NCI-H1930 (cell line): ENCODE measurements around the gene RBAK.
"Not testable (repeated sequence)": the region's sequence is repeated elsewhere in the genome, so short reads cannot be mapped to it uniquely, and the experiment has no call there.

Source experiments
- DNase-seq, 2 experiments: peaks; one replicate each; lab custom pipeline; 2025; lab: John Stamatoyannopoulos, UW

The RBAK gene

DNA sequence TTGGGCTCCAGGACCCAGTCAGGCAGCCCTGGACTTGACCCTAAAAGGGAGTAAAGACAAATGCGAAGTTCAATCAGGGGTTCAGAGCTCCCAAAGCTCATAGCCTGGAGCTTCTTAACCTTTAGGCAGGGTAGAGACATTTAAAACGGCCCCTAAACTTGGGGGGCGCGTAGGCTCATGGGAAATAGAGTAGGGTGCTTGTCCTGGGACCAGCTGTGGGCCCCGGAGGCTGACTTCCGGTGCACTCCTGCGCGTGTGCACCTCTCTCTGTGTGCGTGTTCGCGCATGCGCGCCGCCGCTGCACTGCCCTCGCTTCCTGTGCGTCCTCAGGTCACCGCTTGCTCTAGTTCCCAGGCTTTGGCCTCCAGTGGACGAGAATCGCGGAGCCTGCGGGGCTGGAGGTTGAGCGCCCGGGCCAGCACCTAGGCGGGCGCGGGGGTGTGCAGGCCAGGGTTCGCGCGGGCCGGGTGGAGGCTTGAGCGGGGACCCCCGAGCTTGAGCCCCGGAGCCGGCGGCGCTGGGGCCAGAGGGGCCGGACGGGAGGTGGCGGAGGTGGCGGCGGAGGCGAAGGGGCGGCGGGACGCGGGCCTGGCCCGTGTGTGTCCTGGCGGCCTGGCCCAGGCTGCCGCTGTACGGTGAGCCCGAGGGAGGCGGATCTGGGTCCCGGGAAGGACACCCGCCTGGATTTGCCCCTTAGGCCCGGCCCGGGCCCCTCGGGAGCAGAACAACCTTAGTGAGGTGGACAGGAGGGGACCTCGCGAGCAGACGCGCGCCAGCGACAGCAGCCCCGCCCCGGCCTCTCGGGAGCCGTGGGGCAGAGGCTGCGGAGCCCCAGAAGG lies at the start of gene RBAK:
Gene RBAK (plus strand): TSS at position 303 of the 839 bp plus-strand sequence. CDS start 2,217 bp downstream, outside the sequence.
- peak; percentile 77 to 84 for DNase-seq

DNA sequence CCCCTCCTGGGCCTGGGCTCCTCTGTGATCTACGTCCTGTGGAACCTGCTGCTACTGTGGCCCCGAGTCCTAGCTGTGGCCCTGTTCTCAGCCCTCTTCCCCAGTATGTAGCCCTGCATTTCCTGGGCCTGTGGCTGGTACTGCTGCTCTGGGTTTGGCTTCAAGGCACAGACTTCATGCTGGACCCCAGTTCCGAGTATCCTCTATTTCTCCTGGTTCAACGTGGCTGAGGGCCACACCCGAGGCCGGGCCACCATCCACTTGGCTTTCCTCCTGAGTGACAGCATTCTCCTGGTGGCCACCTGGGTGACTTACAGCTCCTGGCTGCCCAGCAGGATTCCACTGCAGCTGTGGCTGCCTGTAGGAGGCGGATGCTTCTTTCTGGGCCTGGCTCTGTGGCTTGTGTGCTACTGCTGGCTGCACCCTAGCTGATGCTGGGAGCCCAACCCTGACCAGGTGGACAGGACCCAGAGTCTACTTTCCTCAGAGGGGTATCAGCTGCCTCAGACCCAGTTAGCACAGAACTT lies 48.9 kb upstream of the RBAK start:
- DNase-seq = no peak

GRCh38 chr7:4998244-4998643 lies 47.4 kb upstream of the RBAK start:
- DNase-seq = no peak

GRCh38 chr7:4998910-4999309 lies 46.8 kb upstream of the RBAK start:
- no peak for DNase-seq

- no peak for DNase-seq
Measured at GRCh38 chr7:4999369-4999950, 46.2 kb upstream of the RBAK start.

- no peak for DNase-seq
Measured at GRCh38 chr7:5001003-5001402, 44.7 kb upstream of the RBAK start.

GRCh38 chr7:5001911-5002310 lies 43.7 kb upstream of the RBAK start:
- DNase-seq = no peak

GRCh38 chr7:5005066-5005465 lies 40.6 kb upstream of the RBAK start:
- DNase-seq = no peak

- no peak for DNase-seq
Measured at GRCh38 chr7:5012985-5013384, 32.7 kb upstream of the RBAK start.

- DNase-seq = not testable (repeated sequence)
Measured at GRCh38 chr7:5015936-5016335, 29.7 kb upstream of the RBAK start.

- not testable (repeated sequence) for DNase-seq
Measured at GRCh38 chr7:5017626-5018025, 28.0 kb upstream of the RBAK start.

- no peak for DNase-seq
Measured at GRCh38 chr7:5020098-5020497, 25.6 kb upstream of the RBAK start.

DNA sequence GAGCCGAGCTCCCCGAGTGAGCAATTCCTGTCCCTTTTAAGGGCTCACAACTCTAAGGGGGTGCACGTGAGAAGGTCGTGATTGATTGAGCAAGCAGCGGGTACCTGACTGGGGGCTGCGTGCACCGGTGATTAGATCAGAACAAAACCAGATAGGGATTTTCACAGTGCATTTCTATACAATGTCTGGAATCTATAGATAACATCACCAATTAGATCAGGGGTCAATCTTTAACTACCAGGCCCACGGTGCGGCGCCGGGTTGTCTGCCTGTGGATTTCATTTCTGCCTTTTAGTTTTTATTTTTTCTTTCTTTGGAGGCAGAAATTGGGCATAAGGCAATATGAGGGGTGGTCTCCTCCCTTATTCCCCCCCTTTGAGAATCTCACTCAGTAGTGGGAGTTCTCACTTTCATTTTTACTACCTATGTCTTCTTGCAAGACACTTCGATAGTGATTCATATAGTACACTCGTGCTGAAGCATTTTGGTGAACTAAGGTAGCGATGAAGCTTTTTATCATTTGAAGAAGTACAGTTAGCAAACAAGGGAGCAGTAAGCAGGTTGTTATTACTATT lies 24.6 kb upstream of the RBAK start:
- DNase-seq = not testable (repeated sequence)

DNA sequence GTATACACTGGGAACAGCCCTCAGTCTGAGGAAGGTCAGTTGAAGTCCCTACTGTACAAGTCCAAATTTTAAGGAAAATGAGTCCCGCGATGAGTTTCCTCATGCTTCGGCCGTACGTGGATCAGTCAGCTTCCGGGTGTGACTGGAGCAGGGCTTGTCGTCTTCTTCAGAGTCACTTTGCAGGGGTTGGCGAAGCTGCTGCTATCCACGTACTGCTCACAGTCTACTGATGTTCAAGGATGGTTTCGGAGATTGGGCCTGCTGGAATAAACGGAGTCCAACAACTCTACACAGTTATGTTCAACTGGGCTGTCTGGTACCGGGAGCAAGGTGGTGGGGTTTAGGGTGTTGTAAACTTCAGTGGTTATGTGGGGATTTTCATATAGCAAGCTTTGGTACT lies 22.0 kb upstream of the RBAK start:
- DNase-seq = not testable (repeated sequence)

- DNase-seq = not testable (repeated sequence)
Measured at GRCh38 chr7:5027796-5028410, 17.8 kb upstream of the RBAK start.

GRCh38 chr7:5033186-5033585 lies 12.5 kb upstream of the RBAK start:
- not testable (repeated sequence) for DNase-seq

DNA sequence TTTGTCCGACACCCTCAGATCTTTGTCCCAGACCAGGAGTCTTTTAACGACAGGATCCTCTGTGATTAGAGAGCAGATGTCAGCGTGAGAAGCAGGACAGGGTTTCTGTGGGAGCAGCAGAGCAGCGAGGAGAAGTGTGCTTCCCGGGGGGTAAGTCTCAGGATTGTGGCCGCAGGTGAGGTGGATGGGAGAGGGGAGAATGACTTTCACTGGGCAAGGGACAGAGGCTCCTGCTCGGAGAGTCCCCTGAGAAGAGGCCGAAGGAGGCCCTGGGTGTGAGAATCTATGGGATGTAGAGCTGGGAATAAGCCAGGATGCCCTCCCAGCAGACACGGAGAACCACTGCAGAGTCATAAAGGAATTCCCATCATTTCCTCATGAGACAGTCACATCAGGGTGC lies 10.4 kb upstream of the RBAK start:
- DNase-seq = no peak

DNA sequence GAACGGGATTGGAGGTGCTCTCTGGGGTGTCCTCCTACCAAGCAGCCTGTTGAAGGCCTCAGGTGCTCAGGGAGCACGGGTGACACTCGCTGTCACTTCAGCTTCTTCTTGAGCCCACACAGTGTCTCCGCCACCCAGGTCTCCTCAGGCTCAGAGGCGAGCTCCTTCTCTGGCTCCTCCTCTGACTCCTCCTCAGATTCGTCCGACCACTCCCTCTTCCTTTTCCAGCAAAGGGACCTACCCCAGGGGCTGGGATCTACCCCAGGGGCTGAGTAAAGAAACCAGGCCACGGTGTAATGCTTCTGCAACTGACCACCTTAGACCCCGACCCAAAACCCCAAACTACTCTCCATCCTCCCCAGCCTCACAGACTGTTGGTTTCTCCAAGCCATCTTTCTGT lies 9.2 kb upstream of the RBAK start:
- DNase-seq = no peak

DNA sequence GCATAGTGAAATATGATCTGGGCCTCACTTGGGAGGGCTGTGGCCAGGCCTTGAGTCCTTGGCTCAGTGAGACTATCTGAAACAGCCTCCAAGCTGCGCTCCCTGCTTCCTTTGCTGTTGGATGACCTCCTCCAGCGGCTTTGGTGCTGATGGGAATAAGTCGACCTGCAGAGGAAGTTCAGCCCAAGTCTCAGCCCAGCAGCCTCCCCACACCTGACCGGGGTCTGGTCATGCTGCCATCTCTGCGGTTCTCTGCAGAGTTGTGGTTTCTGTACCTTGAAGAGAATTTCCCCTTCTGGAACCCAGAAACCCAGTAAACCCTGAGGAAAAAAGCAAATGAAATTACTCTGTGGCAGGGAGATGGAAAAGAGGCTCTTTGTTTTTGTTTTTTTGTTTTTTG lies 4.6 kb upstream of the RBAK start:
- no peak for DNase-seq

DNA sequence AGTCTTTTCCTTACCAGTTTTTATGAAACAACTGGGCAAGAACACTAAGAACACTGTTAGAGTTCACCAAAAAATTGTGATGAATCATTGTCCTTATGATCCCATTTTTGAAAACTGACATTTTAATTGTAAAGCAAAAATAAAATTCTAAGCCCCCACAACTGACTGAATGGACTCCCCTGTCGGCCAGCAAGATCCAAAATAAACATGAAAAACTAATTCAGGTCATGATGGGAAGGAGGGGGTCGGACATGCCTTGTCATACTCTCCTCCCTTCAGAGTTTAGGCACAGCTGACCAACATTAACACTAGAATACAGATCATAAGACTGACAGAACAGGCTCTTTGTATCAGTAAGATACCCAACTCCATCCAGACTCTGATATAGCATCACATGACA lies 2.0 kb upstream of the RBAK start:
- DNase-seq = no peak

DNA sequence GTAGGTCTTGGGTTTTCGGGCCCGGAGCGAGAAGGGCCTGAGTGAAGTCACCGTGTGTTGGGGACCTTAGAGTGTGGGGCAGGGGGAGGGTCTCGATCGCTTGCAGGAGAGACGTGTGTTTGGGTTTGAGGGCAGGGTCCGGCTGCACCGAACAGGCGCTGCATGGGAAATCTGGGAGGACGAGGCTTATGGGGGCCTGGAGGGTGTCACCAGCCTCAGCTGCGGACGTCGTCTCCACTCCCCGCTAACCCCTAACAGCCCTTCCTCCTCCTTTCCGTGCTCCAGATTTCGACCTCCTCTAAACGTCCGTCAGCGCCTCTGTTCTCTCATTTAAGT lies 705 bp downstream of the RBAK start:
- not testable (repeated sequence) for DNase-seq

GRCh38 chr7:5047127-5047526 lies 1.5 kb downstream of the RBAK start:
- DNase-seq = not testable (repeated sequence)

DNA sequence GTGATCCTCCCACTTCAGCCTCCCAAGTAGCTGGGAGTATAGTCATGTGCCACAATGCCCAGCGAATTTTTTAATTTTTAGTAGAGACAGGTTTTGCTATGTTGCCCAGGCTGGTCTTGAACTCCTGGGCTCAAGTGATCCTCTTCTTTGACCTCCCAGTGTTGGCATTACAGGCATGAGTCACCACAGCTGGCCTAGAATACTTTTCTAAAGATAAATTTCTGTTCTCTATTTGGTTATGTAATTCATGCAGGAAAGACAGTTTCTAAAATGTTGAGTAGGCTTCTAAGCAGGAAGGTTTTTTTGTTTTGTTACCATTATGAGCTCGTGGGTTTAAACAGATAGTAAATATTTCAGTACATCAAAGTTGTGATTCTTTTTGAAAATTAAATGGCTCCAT lies 5.0 kb downstream of the RBAK start:
- no peak for DNase-seq
